Nephron (organoid): ENCODE results near the gene FOXM1.

Experiments
- H3K27ac Mint-ChIP-seq, 3 experiments: 2 replicates each; pipeline ENCODE4 v1.8.0; 2020; ENCODE audit warnings: mixed read lengths in 3 of 3, mild to moderate bottlenecking in 2 of 3, moderate library complexity in 1 of 3
- H3K27me3 Mint-ChIP-seq: 2 replicates; pipeline ENCODE4 v1.8.0; 2021; ENCODE audit warnings: low read depth, mild to moderate bottlenecking, moderate library complexity, mixed read lengths
- H3K36me3 Mint-ChIP-seq: 2 replicates; pipeline ENCODE4 v1.8.0; 2020; ENCODE audit warnings: low read depth, mixed read lengths
- H3K4me1 Mint-ChIP-seq: 2 replicates; pipeline ENCODE4 v1.8.0; 2020; ENCODE audit warnings: mixed read lengths
- H3K4me3 Mint-ChIP-seq, 3 experiments: 2 replicates each; pipeline ENCODE4 v1.8.0; 2020; ENCODE audit warnings: mild to moderate bottlenecking in 3 of 3, mixed read lengths in 3 of 3, moderate library complexity in 2 of 3
- H3K9me3 Mint-ChIP-seq: 2 replicates; pipeline ENCODE4 v1.8.0; 2020; ENCODE audit warnings: mixed read lengths
- CTCF ChIP-seq, 3 experiments: fragments of 200-600 bp; sonication (generic); IDR thresholded peaks; one replicate each; pipeline ENCODE4 v1.5.0; 2021; ENCODE audit warnings: antibody characterized with exemption in 3 of 3; ENCODE audit not compliant: unreplicated experiment in 3 of 3

FOXM1 gene

DNA sequence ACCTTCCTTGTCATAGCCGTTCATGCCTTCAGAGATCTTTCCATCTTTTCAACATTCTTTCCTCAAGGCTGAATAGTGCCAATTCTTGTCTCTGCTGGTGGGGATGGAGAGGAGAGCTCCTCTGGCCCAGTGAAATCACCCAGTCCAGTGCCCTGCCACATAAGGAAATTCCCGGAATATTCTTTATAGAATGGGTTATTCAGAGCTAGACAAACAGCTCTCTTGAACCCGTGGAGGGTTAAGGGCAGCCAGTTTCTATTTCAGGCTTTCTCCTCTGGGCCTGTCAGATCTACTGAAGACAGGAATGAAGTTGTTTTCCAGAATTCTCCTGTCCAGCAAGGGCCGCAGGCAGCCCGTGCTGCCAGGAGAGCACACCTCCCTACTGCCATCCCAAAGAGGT lies 34.0 kb downstream of the FOXM1 start:
- Mint-ChIP-seq H3K36me3 (peaks cover 4% of the 10 kb centered on the region), H3K9me3 (no peaks in the 10 kb centered on the region), H3K27me3 (no peaks in the 10 kb centered on the region), H3K27ac (no peak overlapping the region), H3K4me3 (no peak overlapping the region), H3K4me1 (peaks cover 21% of the 10 kb centered on the region)
- TF ChIP-seq CTCF (IDR thresholded peaks at IDR 0.05; ENCODE audit: unreplicated experiment in 3 of 3) = no peak

GRCh38 chr12:2841056-2841650 lies 35.8 kb downstream of the FOXM1 start:
- Mint-ChIP-seq H3K4me1 (peaks cover 9% of the 10 kb centered on the region), H3K4me3 (no peak overlapping the region), H3K9me3 (no peaks in the 10 kb centered on the region), H3K27me3 (no peaks in the 10 kb centered on the region), H3K27ac (no peak overlapping the region), H3K36me3 (peaks cover 4% of the 10 kb centered on the region)
- no peak for TF ChIP-seq CTCF (IDR thresholded peaks at IDR 0.05; ENCODE audit: unreplicated experiment in 3 of 3)

DNA sequence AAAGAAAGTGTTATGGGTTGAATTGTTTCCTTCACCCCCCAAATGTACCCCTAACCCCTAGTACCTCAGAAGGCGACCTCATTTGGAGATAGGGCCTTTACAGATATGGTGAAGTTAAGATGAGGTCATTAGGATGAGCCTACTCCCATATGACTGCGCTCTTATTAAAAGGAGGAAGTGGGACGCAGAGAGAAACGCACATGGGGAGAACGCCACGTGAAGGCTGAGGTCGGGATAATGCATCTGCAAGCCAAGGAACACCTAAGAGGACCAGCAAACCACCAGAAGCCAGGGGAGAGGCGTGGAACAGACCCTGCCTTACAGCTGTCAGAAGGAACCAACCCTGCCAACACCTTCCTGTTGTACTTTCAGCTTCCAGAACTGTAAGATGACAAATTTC lies 40.4 kb downstream of the FOXM1 start:
- H3K27ac Mint-ChIP-seq = peak overlapping the region; percentile 32 to 88 (median 74)
- TF ChIP-seq CTCF (IDR thresholded peaks at IDR 0.05; ENCODE audit: unreplicated experiment in 3 of 3) = no peak
- no peaks in the 10 kb centered on the region for H3K27me3 Mint-ChIP-seq
- no peak overlapping the region for H3K4me3 Mint-ChIP-seq
- H3K9me3 Mint-ChIP-seq = no peaks in the 10 kb centered on the region
- H3K4me1 Mint-ChIP-seq = peaks cover 40% of the 10 kb centered on the region
- peaks cover 17% of the 10 kb centered on the region for H3K36me3 Mint-ChIP-seq

DNA sequence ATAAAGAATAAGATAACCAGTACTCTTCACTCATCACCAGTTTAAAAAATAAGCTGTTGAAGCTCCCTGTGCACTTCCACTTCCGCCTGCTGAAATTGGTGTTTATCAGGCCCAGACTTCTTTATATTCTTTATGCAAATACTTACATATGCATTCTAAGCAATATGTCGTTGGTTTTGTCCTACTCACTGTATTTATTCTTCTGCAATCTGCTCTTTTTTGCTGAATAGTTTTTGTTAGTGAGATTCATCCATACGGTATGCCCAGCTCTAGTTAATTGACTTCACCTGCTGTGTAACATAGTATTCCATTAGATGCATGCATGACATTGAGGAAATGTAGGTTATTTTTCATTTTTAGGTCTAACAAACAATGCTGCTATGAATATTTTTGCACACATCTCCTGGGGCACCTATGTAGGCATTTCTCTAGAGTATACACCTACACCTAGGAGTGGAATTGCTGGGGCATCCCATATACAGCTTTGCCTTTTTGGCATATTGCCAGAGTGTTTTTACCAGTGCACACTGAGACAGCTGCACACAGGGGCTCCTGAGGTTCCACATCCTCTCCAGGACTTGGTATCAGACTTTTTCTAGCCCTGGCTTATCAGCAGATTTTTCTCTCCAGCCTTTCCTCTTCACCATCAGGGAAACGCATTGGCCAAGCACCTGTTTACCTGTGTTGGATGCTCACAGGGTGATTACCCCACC lies 41.1 kb downstream of the FOXM1 start:
- Mint-ChIP-seq H3K27me3 (no peaks in the 10 kb centered on the region), H3K4me1 (peaks cover 40% of the 10 kb centered on the region), H3K4me3 (peak overlapping the region; percentile 57 to 82 (median 80)), H3K27ac (peak overlapping the region; percentile 88 to 95 (median 95)), H3K36me3 (peaks cover 23% of the 10 kb centered on the region), H3K9me3 (no peaks in the 10 kb centered on the region)
- TF ChIP-seq CTCF (IDR thresholded peaks at IDR 0.05; ENCODE audit: unreplicated experiment in 3 of 3) = no peak

DNA sequence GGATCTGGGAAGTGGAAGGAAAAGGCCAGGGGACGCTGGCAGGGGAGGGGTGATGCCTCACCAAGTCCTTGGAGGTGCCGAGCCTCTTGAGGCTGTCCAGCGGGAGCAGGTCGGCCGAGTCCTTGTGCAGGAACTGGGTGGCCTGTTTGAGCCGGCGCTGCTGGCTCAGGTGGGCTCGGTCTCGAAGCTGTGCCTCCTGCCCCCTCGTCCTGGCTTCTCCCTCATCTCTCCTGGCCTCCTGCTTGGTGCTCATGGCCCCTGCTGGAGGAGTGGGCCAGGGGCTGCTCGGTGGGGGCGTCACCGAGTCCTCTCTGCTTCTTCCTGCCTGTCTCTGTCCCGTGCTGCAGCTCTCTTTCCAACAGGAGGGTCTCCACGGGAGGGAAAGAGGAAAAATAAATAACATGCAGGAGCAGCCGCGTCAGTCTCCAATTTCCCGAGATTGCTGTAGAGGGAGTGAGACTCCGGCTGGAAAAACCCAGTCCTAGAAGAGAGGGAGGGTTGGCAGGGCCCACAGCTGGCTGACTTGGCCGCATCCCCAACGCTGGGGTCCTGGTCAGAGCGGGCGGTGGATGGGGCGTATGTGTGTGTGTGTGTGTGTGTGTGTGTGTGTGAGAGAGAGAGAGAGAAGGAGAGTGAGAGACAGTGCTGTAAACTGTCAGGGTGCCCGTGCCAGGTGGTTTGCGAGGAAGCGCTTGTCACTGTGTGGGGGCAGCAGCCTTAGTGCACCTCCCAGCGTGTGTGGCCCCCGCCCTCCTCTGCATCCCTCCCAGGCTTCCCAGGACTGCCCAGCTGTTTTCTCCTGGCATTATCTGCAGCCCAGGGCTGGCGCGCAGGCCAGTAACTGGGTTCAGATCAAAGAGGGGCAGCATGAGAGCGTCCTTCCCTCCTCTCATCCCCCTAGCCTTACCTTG lies 42.1 kb downstream of the FOXM1 start, which contains the start of gene NRIP2:
TSS of gene NRIP2 (minus strand) at position 455 of the 911 bp plus-strand sequence. CDS start at position 403, 52 bp downstream.
- peaks cover 31% of the 10 kb centered on the region for H3K36me3 Mint-ChIP-seq
- H3K27ac Mint-ChIP-seq = peak within 1 kb of the TSS; percentile 88 to 95 (median 95)
- H3K4me3 Mint-ChIP-seq = peak within 1 kb of the TSS; percentile 80 to 82 (median 80)
- no peaks in the 10 kb centered on the region for H3K9me3 Mint-ChIP-seq
- H3K27me3 Mint-ChIP-seq = no peaks in the 10 kb centered on the region
- H3K4me1 Mint-ChIP-seq = peaks cover 40% of the 10 kb centered on the region
- peak in 1 of 3 experiments; percentile 24 for TF ChIP-seq CTCF (IDR thresholded peaks at IDR 0.05; ENCODE audit: unreplicated experiment in 3 of 3)
